Cerebellar nuclear complex (tissue), 1 donor: ENCODE results near the gene ADI1.
"Not testable (repeated sequence)": the region's sequence is repeated elsewhere in the genome, so short reads cannot be mapped to it uniquely, and the experiment has no call there.

Source experiments
- DNase-seq, 2 experiments: peaks; one replicate each; lab custom pipeline; 2025; lab: John Stamatoyannopoulos, UW

The ADI1 gene

GRCh38 chr2:3529316-3530025, 10.1 kb upstream of the ADI1 start:
- no peak for DNase-seq

- no peak for DNase-seq
Observed at GRCh38 chr2:3527886-3528785, 8.8 kb upstream of the ADI1 start.

GRCh38 chr2:3526871-3527270, 7.5 kb upstream of the ADI1 start:
- no peak for DNase-seq

- no peak for DNase-seq
Observed at GRCh38 chr2:3523551-3524041, 4.3 kb upstream of the ADI1 start.

DNA sequence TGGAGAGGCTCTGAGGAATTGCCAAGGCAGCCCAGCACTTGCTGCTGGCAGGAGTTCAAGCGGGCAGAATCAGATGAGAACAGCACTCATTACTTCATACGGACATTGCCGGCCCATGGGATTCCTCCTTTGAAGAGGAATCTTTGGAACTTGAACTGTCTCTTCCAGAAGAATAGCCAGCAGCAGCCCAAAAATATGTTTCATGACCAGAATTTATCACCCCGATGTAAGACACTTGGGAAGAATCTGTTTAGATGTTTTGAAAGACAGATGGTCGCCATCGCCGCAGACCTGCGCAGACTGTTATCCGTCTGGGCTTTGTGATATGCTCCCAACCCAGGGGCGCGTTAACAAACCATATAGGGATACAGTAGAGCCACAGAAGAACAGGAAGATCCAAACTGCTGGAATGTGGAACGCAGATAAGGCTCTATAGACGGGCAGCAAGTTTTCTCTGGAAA, 3.7 kb upstream of the ADI1 start:
- DNase-seq = no peak

GRCh38 chr2:3520591-3520990, 1.3 kb upstream of the ADI1 start:
- DNase-seq = no peak

DNA sequence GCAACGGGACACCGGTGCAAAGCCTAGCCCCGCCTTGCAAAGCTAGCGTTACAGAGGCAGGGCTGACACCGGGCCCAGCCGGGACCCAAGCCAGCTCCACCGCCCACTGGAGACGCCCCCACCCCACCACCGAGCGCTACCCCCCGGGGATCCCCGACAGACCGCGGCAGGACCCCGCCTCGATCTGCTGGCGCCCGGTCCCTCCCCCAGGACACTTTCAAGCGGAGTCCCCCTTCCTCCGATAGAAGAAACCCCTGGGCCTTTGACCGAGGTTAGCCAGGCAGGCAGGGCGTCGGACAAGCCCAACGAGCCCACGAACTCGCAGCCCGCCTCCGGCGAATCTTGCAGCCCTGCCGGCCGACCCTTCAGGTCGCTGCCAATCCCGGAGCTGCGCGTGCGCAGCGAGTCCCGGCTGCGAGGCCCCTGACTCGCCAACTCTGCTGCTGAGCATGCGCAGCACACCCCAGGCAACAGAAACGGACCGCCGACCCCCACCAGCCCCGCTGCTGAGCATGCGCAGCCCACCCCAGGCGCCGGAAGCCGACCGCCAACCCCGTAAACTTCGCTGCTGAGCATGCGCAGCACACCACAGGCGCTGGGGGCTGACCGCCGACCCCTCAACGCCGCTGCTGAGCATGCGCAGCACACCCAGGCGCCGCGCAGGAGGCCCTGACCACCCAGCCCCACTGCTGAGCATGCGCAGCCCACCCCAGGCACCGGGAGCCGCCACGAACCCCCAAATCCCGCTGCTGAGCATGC, 656 bp downstream of the ADI1 start:
- DNase-seq = peak in 1 of 2 experiments; percentile 70

DNA sequence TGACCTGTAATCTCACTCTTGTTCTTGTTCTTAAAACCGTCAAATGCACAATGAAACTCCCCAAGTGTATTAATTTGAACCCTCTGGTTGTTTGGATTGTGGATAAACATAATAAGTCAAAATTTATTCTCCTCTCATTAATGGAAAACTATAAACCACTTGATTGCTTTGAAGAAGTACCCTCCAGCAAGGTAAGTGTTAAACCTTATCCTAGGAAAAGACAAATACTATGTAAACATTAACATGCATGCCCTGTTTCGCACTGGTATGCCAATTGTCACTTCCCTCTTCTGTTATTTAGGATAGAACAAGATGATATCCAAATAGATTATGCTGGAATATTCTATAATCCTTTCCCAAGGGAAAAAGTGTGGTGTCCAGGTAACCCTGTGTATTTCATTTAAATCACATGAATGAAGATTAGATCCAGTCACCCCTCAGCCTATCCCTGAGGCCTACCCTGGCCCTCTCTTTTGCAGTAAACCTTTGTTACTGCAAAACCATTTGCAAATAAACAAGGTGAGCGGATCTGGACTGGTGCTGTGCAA, 1.3 kb downstream of the ADI1 start:
- no peak for DNase-seq

DNA sequence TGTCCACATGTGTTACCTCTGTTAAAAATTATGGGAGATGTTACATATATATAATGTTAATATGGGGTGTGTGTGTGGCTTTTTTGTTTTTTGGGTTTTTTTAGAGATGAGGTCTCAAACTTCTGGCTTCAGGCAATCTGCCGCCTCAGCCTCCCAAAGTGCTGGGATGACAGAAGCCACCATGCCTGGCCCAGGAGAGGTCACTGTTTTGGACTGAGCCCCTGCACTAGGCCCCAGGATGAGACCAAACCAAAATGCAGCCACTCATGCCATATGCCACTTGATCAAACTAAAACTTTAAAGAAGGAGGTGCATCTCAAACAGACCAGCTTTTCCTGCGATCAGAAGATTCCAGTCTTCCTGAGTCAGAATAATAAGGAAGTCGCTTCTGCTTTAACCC, 2.5 kb downstream of the ADI1 start:
- DNase-seq = no peak

GRCh38 chr2:3515438-3515837, 3.9 kb downstream of the ADI1 start:
- not testable (repeated sequence) for DNase-seq

GRCh38 chr2:3513026-3513810, 6.1 kb downstream of the ADI1 start:
- DNase-seq = no peak

- no peak for DNase-seq
Observed at GRCh38 chr2:3512086-3512485, 7.2 kb downstream of the ADI1 start.

DNA sequence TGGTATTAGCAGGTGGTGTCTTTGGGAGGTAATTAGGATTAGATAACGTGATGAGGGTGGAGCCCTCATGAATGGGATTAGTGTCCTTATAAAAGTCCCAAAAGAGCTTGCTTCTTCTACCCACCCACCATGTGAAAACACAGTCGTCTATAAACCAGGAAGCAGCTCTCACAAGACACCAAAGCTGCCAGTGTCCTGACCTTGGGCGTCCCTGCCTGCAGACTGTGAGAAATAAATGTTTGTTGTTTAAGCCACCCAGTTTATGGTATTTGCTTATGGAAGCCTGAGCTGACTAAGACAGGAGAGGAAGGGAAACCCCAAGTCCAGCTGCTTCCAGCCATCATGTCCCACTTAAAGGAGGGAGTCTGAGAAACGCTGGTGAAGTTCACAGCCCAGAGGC, 13.6 kb downstream of the ADI1 start:
- no peak for DNase-seq

DNA sequence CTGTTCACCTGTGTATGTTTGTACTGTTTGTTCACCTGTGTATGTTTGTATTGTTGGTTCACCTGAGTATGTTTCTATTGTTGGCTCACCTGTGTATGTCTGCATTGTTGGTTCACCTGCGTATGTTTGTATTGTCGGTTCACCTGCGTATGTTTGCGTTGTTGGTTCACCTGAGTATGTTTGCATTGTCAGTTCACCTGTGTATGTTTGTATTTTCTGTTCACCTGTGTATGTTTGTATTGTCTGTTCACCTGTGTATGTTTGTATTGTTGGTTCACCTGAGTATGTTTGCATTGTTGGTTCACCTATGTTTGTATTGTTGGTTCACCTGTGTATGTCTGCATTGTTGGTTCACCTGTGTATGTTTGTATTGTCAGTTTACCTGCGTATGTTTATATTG, 14.6 kb downstream of the ADI1 start:
- DNase-seq = no peak

DNA sequence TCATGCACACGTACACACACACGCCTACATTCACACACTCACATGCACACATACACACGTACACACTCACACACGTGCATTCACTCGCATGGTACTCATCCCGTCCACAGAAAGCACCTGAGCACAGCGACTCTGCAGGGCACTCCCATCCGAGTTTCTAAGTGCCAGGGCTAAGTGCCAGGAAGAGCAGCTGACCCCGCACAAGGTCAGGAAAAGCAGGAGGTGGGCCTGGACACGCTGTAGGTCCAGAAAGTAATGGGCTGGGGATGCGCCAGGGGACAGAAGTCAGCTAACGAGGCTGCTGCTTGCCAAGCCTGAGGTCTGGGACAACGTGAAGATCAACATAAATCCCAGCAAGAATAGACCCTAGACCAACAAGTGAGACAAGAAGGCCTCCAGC, 15.8 kb downstream of the ADI1 start:
- DNase-seq = no peak

- DNase-seq = no peak
Observed at GRCh38 chr2:3503046-3503445, 16.3 kb downstream of the ADI1 start.

- no peak for DNase-seq
Observed at GRCh38 chr2:3500326-3500899, 18.9 kb downstream of the ADI1 start.

GRCh38 chr2:3498783-3499394, 20.4 kb downstream of the ADI1 start:
- DNase-seq = no peak

- not testable (repeated sequence) for DNase-seq
Observed at GRCh38 chr2:3496708-3497080, 22.6 kb downstream of the ADI1 start.

GRCh38 chr2:3494984-3495666, 24.2 kb downstream of the ADI1 start:
- no peak for DNase-seq
